Endothelial cell of umbilical vein (primary cell): Measurements from ENCODE around the gene MORC2.

ENCODE experiments used
- EZH2 ChIP-seq: IDR thresholded peaks from 2 replicates; pipeline ENCODE4 v1.6.1; 2012; ENCODE audit warnings: borderline replicate concordance, low read depth, mild to moderate bottlenecking, moderate library complexity, low read length, inconsistent platforms; ENCODE audit not compliant: severe bottlenecking
- JUN ChIP-seq: IDR thresholded peaks from 2 replicates; pipeline ENCODE4 v1.6.1; 2011; ENCODE audit warnings: borderline replicate concordance, low read depth; ENCODE audit not compliant: insufficient read length, insufficient read depth
- POLR2A ChIP-seq: IDR thresholded peaks from 2 replicates; pipeline ENCODE4 v1.6.1; 2012; ENCODE audit warnings: low read depth, mild to moderate bottlenecking, control low read depth, low read length
- POLR2AphosphoS5 ChIP-seq: IDR thresholded peaks from 2 replicates; pipeline ENCODE4 v1.6.1; 2012; ENCODE audit warnings: low read depth, mild to moderate bottlenecking, control low read depth, low read length, moderate library complexity; ENCODE audit not compliant: insufficient read depth
- TF ChIP-seq, protein P1 (sequence below), 2 donors: IDR thresholded peaks; 1 replicate in 1 of 2; 2 replicates in 1 of 2; pipeline ENCODE4 v1.5.1; 2011; ENCODE audit warnings: low read length in 2 of 2, mild to moderate bottlenecking in 2 of 2, moderate library complexity in 2 of 2, control low read depth in 1 of 2, inconsistent platforms in 1 of 2, low read depth in 1 of 2; ENCODE audit not compliant: insufficient read depth in 1 of 2; ENCODE audit errors: extremely low read depth in 1 of 2
- TF ChIP-seq, protein P2 (sequence below): IDR thresholded peaks from 2 replicates; pipeline ENCODE4 v1.6.1; 2011; ENCODE audit not compliant: insufficient read depth, insufficient read length

DNA sequence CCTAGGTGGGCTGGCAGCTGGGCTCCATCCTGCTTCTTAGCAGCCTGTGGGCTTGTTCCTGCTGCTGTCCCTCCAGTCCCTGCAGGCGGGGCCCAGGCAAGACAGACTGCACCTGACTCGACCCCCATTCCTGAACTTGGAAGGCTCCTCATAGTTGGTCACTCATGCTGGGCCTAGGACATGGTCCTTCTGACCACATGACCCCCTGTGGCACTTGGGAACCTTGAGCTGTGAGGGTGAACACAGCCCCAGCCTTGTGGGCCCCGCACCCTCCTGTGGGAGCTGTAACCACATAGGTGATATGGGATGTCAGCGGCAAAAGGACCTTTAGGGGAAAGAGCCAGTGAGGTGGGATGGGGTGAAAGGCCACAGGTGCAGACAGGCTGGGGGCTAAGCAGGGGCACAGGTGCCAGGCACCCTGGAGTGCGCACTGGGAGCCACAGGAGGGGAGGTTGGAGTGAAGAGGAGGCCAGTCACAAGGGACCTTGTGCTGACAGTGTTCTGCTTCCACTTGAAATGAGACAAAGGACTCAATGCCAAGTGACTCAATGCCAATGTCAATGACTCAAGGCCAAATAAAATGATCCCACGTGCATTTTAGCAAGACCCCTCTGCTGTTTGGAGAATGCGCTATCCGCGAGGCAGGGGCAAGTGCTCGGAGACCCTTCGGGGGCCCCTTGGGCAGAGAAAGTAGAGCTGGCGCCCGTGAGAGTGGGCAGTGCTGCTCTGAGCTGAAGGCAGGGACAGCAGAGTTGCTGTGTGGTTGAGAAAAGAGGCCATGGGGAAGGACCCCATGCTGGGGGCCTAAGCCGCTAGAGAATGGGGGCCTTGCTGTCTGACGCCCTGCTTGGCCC, 90.7 kb downstream of the MORC2 start:
- TF ChIP-seq EZH2 (no peak), POLR2A (no peak), JUN (no peak), POLR2AphosphoS5 (no peak)
- TF ChIP-seq, protein P1, sequence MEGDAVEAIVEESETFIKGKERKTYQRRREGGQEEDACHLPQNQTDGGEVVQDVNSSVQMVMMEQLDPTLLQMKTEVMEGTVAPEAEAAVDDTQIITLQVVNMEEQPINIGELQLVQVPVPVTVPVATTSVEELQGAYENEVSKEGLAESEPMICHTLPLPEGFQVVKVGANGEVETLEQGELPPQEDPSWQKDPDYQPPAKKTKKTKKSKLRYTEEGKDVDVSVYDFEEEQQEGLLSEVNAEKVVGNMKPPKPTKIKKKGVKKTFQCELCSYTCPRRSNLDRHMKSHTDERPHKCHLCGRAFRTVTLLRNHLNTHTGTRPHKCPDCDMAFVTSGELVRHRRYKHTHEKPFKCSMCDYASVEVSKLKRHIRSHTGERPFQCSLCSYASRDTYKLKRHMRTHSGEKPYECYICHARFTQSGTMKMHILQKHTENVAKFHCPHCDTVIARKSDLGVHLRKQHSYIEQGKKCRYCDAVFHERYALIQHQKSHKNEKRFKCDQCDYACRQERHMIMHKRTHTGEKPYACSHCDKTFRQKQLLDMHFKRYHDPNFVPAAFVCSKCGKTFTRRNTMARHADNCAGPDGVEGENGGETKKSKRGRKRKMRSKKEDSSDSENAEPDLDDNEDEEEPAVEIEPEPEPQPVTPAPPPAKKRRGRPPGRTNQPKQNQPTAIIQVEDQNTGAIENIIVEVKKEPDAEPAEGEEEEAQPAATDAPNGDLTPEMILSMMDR (IDR thresholded peaks at IDR 0.05; ENCODE audit: extremely low read depth in 1 of 2, insufficient read depth in 1 of 2, low read depth in 1 of 2, low read length in 2 of 2) = no peak
- TF ChIP-seq, protein P2, sequence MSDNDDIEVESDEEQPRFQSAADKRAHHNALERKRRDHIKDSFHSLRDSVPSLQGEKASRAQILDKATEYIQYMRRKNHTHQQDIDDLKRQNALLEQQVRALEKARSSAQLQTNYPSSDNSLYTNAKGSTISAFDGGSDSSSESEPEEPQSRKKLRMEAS = no peak
